Measurements from ENCODE around the gene CD7.

CD7 gene

DNA sequence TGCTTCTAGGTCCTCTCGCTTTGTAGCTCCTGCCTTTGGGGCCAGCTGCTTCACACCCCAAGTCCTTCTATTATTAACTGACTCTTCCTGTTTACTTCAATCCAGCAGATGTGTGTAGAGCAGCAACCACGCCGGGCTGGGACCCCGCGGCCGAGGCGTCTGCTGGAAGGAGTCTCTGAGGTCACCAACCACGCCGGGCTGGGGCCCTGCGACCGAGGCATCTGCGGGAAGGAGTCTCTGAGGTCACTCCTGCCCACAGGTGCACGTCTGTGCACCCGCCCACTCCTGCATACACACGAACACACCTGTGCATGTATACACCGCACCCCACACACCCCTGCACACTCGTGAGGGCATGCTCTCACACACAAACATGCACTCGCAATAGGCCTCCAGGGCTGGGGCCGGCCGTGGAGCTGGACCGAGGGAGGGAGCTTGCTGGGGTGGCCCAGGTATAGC is 33.9 kb upstream of the CD7 start:
- TF ChIP-seq, protein P1, sequence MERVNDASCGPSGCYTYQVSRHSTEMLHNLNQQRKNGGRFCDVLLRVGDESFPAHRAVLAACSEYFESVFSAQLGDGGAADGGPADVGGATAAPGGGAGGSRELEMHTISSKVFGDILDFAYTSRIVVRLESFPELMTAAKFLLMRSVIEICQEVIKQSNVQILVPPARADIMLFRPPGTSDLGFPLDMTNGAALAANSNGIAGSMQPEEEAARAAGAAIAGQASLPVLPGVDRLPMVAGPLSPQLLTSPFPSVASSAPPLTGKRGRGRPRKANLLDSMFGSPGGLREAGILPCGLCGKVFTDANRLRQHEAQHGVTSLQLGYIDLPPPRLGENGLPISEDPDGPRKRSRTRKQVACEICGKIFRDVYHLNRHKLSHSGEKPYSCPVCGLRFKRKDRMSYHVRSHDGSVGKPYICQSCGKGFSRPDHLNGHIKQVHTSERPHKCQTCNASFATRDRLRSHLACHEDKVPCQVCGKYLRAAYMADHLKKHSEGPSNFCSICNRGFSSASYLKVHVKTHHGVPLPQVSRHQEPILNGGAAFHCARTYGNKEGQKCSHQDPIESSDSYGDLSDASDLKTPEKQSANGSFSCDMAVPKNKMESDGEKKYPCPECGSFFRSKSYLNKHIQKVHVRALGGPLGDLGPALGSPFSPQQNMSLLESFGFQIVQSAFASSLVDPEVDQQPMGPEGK (CRISPR knock-in tag; IDR thresholded peaks at IDR 0.05; ENCODE audit: borderline replicate concordance), result no peak
- no peak for TF ChIP-seq OSR1 (CRISPR knock-in tag; IDR thresholded peaks at IDR 0.05)
- TF ChIP-seq CSDC2 (CRISPR knock-in tag; IDR thresholded peaks at IDR 0.05), result no peak
- TF ChIP-seq ESRRG (CRISPR knock-in tag; IDR thresholded peaks at IDR 0.05), result no peak
- TF ChIP-seq ZFP30 (CRISPR knock-in tag; IDR thresholded peaks at IDR 0.05), result no peak
- no peak for TF ChIP-seq BACH2 (CRISPR knock-in tag; IDR thresholded peaks at IDR 0.05; ENCODE audit: borderline replicate concordance)
- TF ChIP-seq PPARA (CRISPR knock-in tag; IDR thresholded peaks at IDR 0.05; ENCODE audit: borderline replicate concordance), result no peak
- TF ChIP-seq, protein P2, sequence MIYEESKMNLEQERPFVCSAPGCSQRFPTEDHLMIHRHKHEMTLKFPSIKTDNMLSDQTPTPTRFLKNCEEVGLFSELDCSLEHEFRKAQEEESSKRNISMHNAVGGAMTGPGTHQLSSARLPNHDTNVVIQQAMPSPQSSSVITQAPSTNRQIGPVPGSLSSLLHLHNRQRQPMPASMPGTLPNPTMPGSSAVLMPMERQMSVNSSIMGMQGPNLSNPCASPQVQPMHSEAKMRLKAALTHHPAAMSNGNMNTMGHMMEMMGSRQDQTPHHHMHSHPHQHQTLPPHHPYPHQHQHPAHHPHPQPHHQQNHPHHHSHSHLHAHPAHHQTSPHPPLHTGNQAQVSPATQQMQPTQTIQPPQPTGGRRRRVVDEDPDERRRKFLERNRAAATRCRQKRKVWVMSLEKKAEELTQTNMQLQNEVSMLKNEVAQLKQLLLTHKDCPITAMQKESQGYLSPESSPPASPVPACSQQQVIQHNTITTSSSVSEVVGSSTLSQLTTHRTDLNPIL (CRISPR knock-in tag; IDR thresholded peaks at IDR 0.05; ENCODE audit: low read depth), result no peak
- no peak for TF ChIP-seq SNAI2 (CRISPR knock-in tag; IDR thresholded peaks at IDR 0.05)
- TF ChIP-seq, protein P3, sequence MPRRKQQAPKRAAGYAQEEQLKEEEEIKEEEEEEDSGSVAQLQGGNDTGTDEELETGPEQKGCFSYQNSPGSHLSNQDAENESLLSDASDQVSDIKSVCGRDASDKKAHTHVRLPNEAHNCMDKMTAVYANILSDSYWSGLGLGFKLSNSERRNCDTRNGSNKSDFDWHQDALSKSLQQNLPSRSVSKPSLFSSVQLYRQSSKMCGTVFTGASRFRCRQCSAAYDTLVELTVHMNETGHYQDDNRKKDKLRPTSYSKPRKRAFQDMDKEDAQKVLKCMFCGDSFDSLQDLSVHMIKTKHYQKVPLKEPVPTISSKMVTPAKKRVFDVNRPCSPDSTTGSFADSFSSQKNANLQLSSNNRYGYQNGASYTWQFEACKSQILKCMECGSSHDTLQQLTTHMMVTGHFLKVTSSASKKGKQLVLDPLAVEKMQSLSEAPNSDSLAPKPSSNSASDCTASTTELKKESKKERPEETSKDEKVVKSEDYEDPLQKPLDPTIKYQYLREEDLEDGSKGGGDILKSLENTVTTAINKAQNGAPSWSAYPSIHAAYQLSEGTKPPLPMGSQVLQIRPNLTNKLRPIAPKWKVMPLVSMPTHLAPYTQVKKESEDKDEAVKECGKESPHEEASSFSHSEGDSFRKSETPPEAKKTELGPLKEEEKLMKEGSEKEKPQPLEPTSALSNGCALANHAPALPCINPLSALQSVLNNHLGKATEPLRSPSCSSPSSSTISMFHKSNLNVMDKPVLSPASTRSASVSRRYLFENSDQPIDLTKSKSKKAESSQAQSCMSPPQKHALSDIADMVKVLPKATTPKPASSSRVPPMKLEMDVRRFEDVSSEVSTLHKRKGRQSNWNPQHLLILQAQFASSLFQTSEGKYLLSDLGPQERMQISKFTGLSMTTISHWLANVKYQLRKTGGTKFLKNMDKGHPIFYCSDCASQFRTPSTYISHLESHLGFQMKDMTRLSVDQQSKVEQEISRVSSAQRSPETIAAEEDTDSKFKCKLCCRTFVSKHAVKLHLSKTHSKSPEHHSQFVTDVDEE (CRISPR knock-in tag; IDR thresholded peaks at IDR 0.05), result no peak
- TF ChIP-seq, protein P4, sequence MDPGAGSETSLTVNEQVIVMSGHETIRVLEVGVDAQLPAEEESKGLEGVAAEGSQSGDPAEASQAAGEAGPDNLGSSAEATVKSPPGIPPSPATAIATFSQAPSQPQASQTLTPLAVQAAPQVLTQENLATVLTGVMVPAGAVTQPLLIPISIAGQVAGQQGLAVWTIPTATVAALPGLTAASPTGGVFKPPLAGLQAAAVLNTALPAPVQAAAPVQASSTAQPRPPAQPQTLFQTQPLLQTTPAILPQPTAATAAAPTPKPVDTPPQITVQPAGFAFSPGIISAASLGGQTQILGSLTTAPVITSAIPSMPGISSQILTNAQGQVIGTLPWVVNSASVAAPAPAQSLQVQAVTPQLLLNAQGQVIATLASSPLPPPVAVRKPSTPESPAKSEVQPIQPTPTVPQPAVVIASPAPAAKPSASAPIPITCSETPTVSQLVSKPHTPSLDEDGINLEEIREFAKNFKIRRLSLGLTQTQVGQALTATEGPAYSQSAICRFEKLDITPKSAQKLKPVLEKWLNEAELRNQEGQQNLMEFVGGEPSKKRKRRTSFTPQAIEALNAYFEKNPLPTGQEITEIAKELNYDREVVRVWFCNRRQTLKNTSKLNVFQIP (CRISPR knock-in tag; IDR thresholded peaks at IDR 0.05; ENCODE audit: borderline replicate concordance, low read depth), result no peak
- no peak for TF ChIP-seq ZNF565 (CRISPR knock-in tag; conservative IDR thresholded peaks at IDR 0.05; ENCODE audit: low read depth)
- no peak for TF ChIP-seq ISL1 (CRISPR knock-in tag; IDR thresholded peaks at IDR 0.05)
- no peak for TF ChIP-seq ZFP3 (CRISPR knock-in tag; IDR thresholded peaks at IDR 0.05)
- no peak for TF ChIP-seq RARB (CRISPR knock-in tag; IDR thresholded peaks at IDR 0.05)
- TF ChIP-seq, protein P5, sequence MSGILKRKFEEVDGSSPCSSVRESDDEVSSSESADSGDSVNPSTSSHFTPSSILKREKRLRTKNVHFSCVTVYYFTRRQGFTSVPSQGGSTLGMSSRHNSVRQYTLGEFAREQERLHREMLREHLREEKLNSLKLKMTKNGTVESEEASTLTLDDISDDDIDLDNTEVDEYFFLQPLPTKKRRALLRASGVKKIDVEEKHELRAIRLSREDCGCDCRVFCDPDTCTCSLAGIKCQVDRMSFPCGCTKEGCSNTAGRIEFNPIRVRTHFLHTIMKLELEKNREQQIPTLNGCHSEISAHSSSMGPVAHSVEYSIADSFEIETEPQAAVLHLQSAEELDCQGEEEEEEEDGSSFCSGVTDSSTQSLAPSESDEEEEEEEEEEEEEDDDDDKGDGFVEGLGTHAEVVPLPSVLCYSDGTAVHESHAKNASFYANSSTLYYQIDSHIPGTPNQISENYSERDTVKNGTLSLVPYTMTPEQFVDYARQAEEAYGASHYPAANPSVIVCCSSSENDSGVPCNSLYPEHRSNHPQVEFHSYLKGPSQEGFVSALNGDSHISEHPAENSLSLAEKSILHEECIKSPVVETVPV (CRISPR knock-in tag; IDR thresholded peaks at IDR 0.05), result no peak
- TF ChIP-seq TCF4 (CRISPR knock-in tag; IDR thresholded peaks at IDR 0.05; ENCODE audit: borderline replicate concordance), result no peak
- TF ChIP-seq TOX (CRISPR knock-in tag; IDR thresholded peaks at IDR 0.05; ENCODE audit: borderline replicate concordance), result no peak
- no peak for TF ChIP-seq ZC3H10 (CRISPR knock-in tag; IDR thresholded peaks at IDR 0.05)
- no peak for ATAC-seq

DNA sequence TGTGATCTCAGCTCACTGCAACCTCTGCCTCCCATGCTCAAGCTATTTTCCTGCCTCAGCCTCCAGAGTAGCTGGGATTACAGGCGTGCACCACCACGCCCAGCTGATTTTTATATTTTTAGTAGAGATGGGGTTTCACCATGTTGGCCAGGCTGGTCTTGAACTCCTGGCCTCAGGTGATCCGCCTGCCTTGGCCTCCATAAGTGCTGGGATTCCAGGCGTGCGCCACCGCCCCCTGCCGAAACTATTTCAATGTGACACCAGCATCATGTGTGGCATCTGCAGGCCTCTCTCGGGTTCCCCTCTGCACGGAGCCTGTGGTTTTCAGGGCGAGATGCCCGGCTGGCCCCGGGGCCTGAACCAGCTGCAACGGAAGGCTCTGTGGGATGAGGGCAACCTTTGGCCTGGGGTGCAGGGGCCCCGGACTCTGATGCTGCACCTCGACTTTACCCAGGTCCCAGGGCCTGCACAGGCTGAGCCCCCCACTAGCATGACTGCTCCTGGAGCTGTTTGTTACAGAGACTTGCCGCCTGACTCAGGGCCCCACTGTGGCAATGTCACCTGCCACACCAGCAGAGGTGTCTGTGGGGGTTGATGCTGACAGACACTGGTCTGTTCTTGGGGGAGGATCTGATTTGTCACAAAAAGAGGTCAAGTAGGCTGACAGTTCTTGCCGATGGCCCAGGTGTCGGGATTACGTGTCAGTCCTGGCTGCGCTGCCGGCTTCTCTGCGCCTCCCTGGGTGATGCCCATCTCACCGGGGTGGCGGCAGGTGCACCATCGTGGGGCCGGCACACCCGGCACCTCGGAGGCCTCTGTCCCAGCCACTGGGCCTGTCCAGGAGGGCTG is 33.0 kb upstream of the CD7 start:
- TF ChIP-seq, protein P2 (CRISPR knock-in tag; IDR thresholded peaks at IDR 0.05; ENCODE audit: low read depth), result no peak
- no peak for ATAC-seq
